ENCODE data around the gene ALDH9A1. TPM values are rescaled to one million over a fixed set of nuclear protein-coding genes. Genes with fewer than 3 reads are reported as not detected.

The ALDH9A1 gene
- total RNA-seq, 1 donor: 118 TPM

DNA sequence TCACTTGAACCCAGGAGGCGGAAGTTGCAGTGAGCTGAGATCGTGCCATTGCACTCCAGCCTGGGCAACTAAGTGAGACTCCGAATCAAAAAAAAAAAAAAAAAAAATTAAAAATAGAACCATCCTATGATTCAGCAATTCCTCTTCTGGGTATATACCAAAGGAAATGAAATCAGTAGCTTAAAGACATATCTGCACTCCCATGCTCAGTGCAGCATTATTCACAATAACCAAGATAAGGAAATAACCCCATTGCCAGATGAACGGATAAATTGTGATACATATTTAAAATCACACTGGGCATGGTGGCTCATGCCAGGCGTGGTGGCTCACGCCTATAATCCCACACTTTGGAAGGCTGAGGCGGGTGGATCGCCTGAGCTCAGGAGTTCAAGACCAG, 23.8 kb downstream of the ALDH9A1 start:
- H3K4me3 ChIP-seq (ENCODE audit: insufficient read depth, low read length): no peak overlapping the region
- H4K20me1 ChIP-seq (ENCODE audit: insufficient read depth, low read length): no peaks in the 10 kb centered on the region
- H3K27me3 ChIP-seq (ENCODE audit: insufficient read depth, low read length): no peaks in the 10 kb centered on the region
- no peak for DNase-seq (ENCODE audit: insufficient read length, low spot score, missing footprints)
- H3K9me3 ChIP-seq (ENCODE audit: low read depth, low read length): no peaks in the 10 kb centered on the region
- TF ChIP-seq, protein P1, sequence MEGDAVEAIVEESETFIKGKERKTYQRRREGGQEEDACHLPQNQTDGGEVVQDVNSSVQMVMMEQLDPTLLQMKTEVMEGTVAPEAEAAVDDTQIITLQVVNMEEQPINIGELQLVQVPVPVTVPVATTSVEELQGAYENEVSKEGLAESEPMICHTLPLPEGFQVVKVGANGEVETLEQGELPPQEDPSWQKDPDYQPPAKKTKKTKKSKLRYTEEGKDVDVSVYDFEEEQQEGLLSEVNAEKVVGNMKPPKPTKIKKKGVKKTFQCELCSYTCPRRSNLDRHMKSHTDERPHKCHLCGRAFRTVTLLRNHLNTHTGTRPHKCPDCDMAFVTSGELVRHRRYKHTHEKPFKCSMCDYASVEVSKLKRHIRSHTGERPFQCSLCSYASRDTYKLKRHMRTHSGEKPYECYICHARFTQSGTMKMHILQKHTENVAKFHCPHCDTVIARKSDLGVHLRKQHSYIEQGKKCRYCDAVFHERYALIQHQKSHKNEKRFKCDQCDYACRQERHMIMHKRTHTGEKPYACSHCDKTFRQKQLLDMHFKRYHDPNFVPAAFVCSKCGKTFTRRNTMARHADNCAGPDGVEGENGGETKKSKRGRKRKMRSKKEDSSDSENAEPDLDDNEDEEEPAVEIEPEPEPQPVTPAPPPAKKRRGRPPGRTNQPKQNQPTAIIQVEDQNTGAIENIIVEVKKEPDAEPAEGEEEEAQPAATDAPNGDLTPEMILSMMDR (IDR thresholded peaks at IDR 0.05; ENCODE audit: extremely low read depth, low read depth, low read length): no peak
- H3K4me2 ChIP-seq (ENCODE audit: insufficient read depth, low read length): no peak overlapping the region
- H3K4me1 ChIP-seq (ENCODE audit: insufficient read depth, low read length): no peaks in the 10 kb centered on the region
- H2AFZ ChIP-seq (ENCODE audit: low read length): no peak overlapping the region
- H3K36me3 ChIP-seq (ENCODE audit: insufficient read depth, low read length): peaks cover 30% of the 10 kb centered on the region
- H3K79me2 ChIP-seq (ENCODE audit: insufficient read depth, low read length): peaks cover 2% of the 10 kb centered on the region
- H3K27ac ChIP-seq (ENCODE audit: low read depth, low read length): peak overlapping the region; percentile 9

- no peak overlapping the region for H2AFZ ChIP-seq (ENCODE audit: low read length)
- H3K9me3 ChIP-seq (ENCODE audit: low read depth, low read length): no peaks in the 10 kb centered on the region
- peaks cover 45% of the 10 kb centered on the region for H3K36me3 ChIP-seq (ENCODE audit: insufficient read depth, low read length)
- no peak overlapping the region for H3K4me3 ChIP-seq (ENCODE audit: insufficient read depth, low read length)
- no peak for DNase-seq (ENCODE audit: insufficient read length, low spot score, missing footprints)
- TF ChIP-seq, protein P1 (IDR thresholded peaks at IDR 0.05; ENCODE audit: extremely low read depth, low read depth, low read length): no peak
- no peaks in the 10 kb centered on the region for H4K20me1 ChIP-seq (ENCODE audit: insufficient read depth, low read length)
- no peaks in the 10 kb centered on the region for H3K27me3 ChIP-seq (ENCODE audit: insufficient read depth, low read length)
- no peak overlapping the region for H3K4me2 ChIP-seq (ENCODE audit: insufficient read depth, low read length)
- H3K4me1 ChIP-seq (ENCODE audit: insufficient read depth, low read length): peaks cover under 1% of the 10 kb centered on the region
- peaks cover 2% of the 10 kb centered on the region for H3K79me2 ChIP-seq (ENCODE audit: insufficient read depth, low read length)
- H3K27ac ChIP-seq (ENCODE audit: low read depth, low read length): no peak overlapping the region
These were observed 26.8 kb downstream of the ALDH9A1 start for GRCh38 chr1:165671526-165671925.

DNA sequence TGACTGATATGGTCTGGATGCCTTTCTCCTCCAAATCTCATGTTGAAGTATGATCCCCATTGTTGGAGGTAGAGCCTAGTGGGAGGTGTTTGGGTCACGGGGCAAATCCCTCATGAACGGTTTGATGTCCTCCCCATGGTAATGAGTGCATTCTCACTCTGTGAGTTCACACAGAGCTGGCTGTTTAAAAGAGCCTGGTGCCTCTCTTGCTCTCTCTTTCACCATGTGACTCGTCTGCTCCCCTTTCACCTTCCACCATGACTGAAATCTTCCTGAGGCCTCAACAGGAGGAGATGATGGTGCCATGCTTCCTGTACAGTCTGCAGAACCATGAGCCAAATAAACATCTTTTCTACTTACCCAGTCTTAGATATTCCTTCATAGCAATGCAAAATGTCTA, 30.2 kb downstream of the ALDH9A1 start:
- H3K27ac ChIP-seq (ENCODE audit: low read depth, low read length): no peak overlapping the region
- H3K79me2 ChIP-seq (ENCODE audit: insufficient read depth, low read length): peaks cover 2% of the 10 kb centered on the region
- DNase-seq (ENCODE audit: insufficient read length, low spot score, missing footprints): no peak
- no peak overlapping the region for H3K4me3 ChIP-seq (ENCODE audit: insufficient read depth, low read length)
- no peaks in the 10 kb centered on the region for H3K9me3 ChIP-seq (ENCODE audit: low read depth, low read length)
- H2AFZ ChIP-seq (ENCODE audit: low read length): no peak overlapping the region
- no peak overlapping the region for H3K4me2 ChIP-seq (ENCODE audit: insufficient read depth, low read length)
- H3K36me3 ChIP-seq (ENCODE audit: insufficient read depth, low read length): peaks cover 52% of the 10 kb centered on the region
- H3K4me1 ChIP-seq (ENCODE audit: insufficient read depth, low read length): peaks cover 6% of the 10 kb centered on the region
- TF ChIP-seq, protein P1 (IDR thresholded peaks at IDR 0.05; ENCODE audit: extremely low read depth, low read depth, low read length): no peak
- no peaks in the 10 kb centered on the region for H4K20me1 ChIP-seq (ENCODE audit: insufficient read depth, low read length)
- H3K27me3 ChIP-seq (ENCODE audit: insufficient read depth, low read length): no peaks in the 10 kb centered on the region

DNA sequence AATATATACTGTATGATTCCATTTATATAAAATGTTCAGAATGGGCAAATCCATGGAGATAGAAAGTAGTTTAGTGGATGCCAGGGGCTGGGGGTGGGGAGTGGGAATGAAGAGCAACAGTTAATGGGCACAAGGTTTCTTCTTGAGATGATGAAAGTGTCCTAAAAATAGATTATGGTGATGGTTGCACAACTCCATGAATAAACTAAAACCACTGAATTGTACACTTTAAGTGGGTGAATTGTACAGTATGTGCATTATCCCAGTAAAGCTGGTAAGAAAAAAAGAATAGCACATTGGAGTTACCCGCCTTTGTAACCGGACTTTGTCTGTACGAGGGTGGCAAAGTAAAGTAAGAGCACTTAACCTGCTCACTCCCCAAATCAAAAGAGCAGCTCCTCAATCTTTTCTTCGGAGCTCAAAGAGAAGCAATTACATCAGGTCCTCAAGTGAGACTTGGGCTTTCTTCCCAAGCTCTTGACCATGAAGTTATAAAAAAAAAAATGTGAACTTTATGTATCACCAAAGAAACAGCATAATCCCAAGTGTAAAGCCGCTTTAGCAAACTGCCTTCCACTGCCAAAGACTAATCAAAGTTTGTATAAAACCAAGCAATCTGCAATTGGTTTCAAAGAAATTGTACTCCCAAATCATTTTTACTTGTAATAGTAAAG, 32.1 kb downstream of the ALDH9A1 start:
- DNase-seq (ENCODE audit: insufficient read length, low spot score, missing footprints): no peak
- Histone ChIP-seq H3K9me3 (ENCODE audit: low read depth, low read length) (no peaks in the 10 kb centered on the region), H2AFZ (ENCODE audit: low read length) (no peak overlapping the region), H4K20me1 (ENCODE audit: insufficient read depth, low read length) (no peaks in the 10 kb centered on the region), H3K27ac (ENCODE audit: low read depth, low read length) (no peak overlapping the region), H3K4me2 (ENCODE audit: insufficient read depth, low read length) (no peak overlapping the region), H3K79me2 (ENCODE audit: insufficient read depth, low read length) (peaks cover 2% of the 10 kb centered on the region), H3K4me3 (ENCODE audit: insufficient read depth, low read length) (no peak overlapping the region), H3K4me1 (ENCODE audit: insufficient read depth, low read length) (peaks cover 6% of the 10 kb centered on the region), H3K27me3 (ENCODE audit: insufficient read depth, low read length) (no peaks in the 10 kb centered on the region), H3K36me3 (ENCODE audit: insufficient read depth, low read length) (peaks cover 61% of the 10 kb centered on the region)
- TF ChIP-seq, protein P1 (IDR thresholded peaks at IDR 0.05; ENCODE audit: extremely low read depth, low read depth, low read length): no peak
